Fibroblast of lung (primary cell): ENCODE results near the gene CGA.

Experiments
- CTCF ChIP-seq, 2 donors: IDR thresholded peaks in 1 of 2; conservative IDR thresholded peaks in 1 of 2; 1 replicate in 1 of 2; 2 replicates in 1 of 2; pipeline ENCODE4 v1.5.1; 2011 to 2012; ENCODE audit warnings: low read length in 2 of 2, control low read depth in 1 of 2, inconsistent platforms in 1 of 2, low read depth in 1 of 2, mild to moderate bottlenecking in 1 of 2
- EZH2 ChIP-seq: IDR thresholded peaks from 2 replicates; pipeline ENCODE4 v1.5.1; 2012; ENCODE audit warnings: low read length, control low read depth, mild to moderate bottlenecking; ENCODE audit errors: missing control alignments

- TF ChIP-seq EZH2 (no peak), CTCF (conservative IDR thresholded peaks at IDR 0.05 in 1 of 2, IDR thresholded peaks at IDR 0.05 in 1 of 2; ENCODE audit: low read depth in 1 of 2, low read length in 2 of 2) (no peak)
Measured at GRCh38 chr6:87124074-87124473, 29.2 kb upstream of the CGA start.
